Suprapubic skin (tissue), 4 donors: Measurements from ENCODE around the gene TBX4.

ENCODE experiments used
- EP300 ChIP-seq: sonication (generic); formaldehyde crosslinking; IDR thresholded peaks from one replicate; pipeline ENCODE4 v1.6.1; 2017; ENCODE audit warnings: antibody characterized with exemption
- POLR2AphosphoS5 ChIP-seq, 3 donors: sonication (generic); formaldehyde crosslinking; IDR thresholded peaks; one replicate each; pipeline ENCODE4 v1.6.1; 2017; ENCODE audit warnings: antibody characterized with exemption in 3 of 3
- TF ChIP-seq, protein P1 (sequence below), 2 donors: fragments of 200-600 bp in 1 of 2; fragments of 450-650 bp in 1 of 2; sonication (generic) in 1 of 2; IDR thresholded peaks; one replicate each; pipeline ENCODE4 v1.5.1; 2016 to 2019; ENCODE audit warnings: antibody characterized with exemption in 2 of 2, mild to moderate bottlenecking in 1 of 2, moderate library complexity in 1 of 2

DNA sequence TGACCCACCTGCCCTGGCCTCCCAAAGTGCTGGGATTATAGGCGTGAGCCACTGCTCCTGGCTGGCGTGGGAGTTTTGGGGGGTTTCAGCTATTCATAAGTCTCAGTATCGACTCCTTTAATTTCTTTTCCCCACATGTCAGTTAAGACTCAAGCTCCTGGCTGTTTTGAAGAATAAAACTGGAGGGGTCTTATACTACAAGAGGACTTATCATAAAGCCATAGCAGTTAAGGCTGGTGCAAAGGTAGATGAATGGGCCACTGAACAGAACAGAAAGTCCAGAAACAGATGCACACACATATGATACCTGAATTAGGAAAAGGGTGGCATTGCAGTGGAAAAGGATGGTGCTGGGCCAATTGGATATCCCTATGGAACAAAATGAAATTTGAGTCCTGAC, 47.4 kb downstream of the TBX4 start:
- no peak for TF ChIP-seq POLR2AphosphoS5 (IDR thresholded peaks at IDR 0.05)
- TF ChIP-seq, protein P1, sequence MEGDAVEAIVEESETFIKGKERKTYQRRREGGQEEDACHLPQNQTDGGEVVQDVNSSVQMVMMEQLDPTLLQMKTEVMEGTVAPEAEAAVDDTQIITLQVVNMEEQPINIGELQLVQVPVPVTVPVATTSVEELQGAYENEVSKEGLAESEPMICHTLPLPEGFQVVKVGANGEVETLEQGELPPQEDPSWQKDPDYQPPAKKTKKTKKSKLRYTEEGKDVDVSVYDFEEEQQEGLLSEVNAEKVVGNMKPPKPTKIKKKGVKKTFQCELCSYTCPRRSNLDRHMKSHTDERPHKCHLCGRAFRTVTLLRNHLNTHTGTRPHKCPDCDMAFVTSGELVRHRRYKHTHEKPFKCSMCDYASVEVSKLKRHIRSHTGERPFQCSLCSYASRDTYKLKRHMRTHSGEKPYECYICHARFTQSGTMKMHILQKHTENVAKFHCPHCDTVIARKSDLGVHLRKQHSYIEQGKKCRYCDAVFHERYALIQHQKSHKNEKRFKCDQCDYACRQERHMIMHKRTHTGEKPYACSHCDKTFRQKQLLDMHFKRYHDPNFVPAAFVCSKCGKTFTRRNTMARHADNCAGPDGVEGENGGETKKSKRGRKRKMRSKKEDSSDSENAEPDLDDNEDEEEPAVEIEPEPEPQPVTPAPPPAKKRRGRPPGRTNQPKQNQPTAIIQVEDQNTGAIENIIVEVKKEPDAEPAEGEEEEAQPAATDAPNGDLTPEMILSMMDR (IDR thresholded peaks at IDR 0.05) = no peak
- no peak for TF ChIP-seq EP300
